ENCODE results near the gene TTC27.

- TF ChIP-seq, protein P1, sequence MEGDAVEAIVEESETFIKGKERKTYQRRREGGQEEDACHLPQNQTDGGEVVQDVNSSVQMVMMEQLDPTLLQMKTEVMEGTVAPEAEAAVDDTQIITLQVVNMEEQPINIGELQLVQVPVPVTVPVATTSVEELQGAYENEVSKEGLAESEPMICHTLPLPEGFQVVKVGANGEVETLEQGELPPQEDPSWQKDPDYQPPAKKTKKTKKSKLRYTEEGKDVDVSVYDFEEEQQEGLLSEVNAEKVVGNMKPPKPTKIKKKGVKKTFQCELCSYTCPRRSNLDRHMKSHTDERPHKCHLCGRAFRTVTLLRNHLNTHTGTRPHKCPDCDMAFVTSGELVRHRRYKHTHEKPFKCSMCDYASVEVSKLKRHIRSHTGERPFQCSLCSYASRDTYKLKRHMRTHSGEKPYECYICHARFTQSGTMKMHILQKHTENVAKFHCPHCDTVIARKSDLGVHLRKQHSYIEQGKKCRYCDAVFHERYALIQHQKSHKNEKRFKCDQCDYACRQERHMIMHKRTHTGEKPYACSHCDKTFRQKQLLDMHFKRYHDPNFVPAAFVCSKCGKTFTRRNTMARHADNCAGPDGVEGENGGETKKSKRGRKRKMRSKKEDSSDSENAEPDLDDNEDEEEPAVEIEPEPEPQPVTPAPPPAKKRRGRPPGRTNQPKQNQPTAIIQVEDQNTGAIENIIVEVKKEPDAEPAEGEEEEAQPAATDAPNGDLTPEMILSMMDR (IDR thresholded peaks at IDR 0.05; ENCODE audit: low read depth, low read length): no peak
- no peak for TF ChIP-seq EZH2phosphoT487 (IDR thresholded peaks at IDR 0.05; ENCODE audit: low read depth)
Measured at GRCh38 chr2:32711908-32712501, 84.2 kb downstream of the TTC27 start.
